VCaP (cell line): ENCODE results near the gene ABCA1.
"Not testable (repeated sequence)": the region's sequence is repeated elsewhere in the genome, so short reads cannot be mapped to it uniquely, and the experiment has no call there.

Experiments used
- H3K27ac ChIP-seq: fragments of 450-650 bp; 2 replicates; pipeline ENCODE4 v1.5.1; 2017
- TF ChIP-seq, protein P1 (sequence below): fragments of 450-650 bp; conservative IDR thresholded peaks from 2 replicates; pipeline ENCODE4 v1.5.1; 2017; ENCODE audit warnings: mild to moderate bottlenecking, moderate library complexity

Gene ABCA1

DNA sequence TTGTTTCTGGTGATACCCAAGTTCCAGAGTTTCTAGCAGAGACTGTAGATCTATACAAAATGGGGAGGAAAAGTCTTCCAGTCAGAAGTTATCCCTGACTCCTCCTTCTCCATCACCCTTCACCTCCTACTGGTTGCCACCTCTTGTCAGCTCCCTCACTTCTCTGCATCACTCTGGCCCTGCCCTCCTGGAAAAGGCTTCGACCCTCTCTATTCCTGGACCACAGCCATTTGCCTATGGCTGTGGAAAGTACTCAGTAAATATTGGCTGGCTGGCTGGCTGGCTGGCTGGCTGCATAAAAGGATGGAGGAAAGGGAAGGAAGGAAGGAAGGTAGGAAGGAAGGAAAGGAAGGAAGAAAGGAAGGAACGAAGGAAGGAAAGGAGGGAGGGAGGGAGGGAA is 32.7 kb upstream of the ABCA1 start:
- TF ChIP-seq, protein P1, sequence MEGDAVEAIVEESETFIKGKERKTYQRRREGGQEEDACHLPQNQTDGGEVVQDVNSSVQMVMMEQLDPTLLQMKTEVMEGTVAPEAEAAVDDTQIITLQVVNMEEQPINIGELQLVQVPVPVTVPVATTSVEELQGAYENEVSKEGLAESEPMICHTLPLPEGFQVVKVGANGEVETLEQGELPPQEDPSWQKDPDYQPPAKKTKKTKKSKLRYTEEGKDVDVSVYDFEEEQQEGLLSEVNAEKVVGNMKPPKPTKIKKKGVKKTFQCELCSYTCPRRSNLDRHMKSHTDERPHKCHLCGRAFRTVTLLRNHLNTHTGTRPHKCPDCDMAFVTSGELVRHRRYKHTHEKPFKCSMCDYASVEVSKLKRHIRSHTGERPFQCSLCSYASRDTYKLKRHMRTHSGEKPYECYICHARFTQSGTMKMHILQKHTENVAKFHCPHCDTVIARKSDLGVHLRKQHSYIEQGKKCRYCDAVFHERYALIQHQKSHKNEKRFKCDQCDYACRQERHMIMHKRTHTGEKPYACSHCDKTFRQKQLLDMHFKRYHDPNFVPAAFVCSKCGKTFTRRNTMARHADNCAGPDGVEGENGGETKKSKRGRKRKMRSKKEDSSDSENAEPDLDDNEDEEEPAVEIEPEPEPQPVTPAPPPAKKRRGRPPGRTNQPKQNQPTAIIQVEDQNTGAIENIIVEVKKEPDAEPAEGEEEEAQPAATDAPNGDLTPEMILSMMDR: no peak

DNA sequence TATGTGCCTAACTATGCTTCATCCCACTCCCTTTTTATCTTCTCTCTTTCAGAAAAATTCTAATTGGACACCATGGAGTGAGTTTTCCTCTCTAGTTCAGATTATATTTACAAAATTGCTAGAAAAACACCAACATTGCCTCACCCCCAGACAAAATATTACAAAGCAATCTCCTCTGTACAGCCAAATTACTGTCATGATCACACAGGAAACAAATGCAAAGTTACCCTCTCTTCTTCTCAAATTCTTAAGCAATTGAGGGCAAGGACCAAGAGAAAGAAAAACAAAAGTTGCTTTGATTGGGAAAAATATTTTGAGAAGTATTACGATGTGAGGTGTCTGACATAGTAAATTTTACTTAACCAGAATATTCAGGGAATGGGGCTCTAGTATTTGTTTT is 30.8 kb upstream of the ABCA1 start:
- H3K27ac ChIP-seq: no peak overlapping the region
- TF ChIP-seq, protein P1: no peak

More for the DNA sequence above, 32.7 kb upstream of the ABCA1 start:
- H3K27ac ChIP-seq: no peak overlapping the region

- H3K27ac ChIP-seq: not testable (repeated sequence)
Observed at GRCh38 chr9:104958006-104958405, 30.1 kb upstream of the ABCA1 start.

DNA sequence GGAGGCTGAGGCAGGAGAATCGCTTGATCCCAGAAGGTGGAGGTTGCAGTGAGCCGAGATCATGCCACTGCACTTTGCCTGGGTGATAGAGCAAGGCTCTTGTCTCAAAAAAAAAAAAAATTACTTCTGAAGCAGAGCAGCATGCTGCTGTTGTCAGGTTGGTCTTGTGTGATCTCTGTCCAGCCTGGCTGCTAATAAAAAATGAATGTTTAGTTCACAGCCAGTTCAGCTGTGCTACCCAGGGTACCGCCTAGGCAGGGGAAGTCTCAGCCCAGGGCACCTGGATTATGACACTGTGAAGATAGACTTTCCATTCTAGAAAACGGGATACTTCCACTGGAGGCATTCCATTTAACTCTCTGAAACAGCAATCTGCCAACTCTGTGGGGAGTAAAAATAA is 23.5 kb upstream of the ABCA1 start:
- TF ChIP-seq, protein P1: no peak
- no peak overlapping the region for H3K27ac ChIP-seq

- no peak overlapping the region for H3K27ac ChIP-seq
- TF ChIP-seq, protein P1: no peak
Observed at GRCh38 chr9:104950838-104951237, 22.9 kb upstream of the ABCA1 start.

DNA sequence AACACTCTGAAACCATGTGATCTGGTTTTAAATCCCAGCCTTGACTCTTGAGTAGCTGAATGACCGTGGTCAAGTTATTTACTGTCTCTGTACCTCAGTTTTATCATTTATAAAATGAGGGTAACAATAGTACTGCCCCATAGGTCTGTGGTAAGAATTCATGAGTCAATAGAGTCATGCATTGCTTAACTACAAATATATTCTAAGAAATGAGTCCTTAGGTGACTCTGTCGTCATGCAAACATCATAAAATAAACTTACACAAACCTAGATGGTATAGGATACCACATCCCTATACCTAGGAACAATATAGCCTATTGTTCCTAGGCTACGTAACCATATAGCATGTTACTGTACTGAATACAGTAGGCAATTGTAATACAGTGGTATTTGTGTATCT is 20.3 kb upstream of the ABCA1 start:
- no peak overlapping the region for H3K27ac ChIP-seq
- TF ChIP-seq, protein P1: no peak

DNA sequence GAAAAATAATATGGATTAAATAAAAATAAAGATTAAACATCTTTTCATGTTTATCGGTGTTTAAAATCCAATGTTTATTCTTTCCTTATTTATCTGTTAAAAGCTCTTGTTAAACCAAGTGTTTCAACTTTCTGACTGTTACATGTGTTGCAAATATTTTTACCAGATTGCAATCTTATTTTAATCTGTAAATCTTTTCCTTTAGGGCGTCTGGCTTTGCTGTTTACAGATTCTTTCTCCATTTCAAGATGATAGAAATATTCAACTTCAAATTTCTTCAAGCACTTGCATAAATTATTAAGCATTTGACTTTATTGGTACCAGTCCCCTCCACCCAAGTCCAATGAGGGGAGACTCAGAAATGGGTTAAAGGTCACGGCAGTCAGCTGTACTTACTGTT is 16.9 kb upstream of the ABCA1 start:
- TF ChIP-seq, protein P1: no peak
- H3K27ac ChIP-seq: no peak overlapping the region

DNA sequence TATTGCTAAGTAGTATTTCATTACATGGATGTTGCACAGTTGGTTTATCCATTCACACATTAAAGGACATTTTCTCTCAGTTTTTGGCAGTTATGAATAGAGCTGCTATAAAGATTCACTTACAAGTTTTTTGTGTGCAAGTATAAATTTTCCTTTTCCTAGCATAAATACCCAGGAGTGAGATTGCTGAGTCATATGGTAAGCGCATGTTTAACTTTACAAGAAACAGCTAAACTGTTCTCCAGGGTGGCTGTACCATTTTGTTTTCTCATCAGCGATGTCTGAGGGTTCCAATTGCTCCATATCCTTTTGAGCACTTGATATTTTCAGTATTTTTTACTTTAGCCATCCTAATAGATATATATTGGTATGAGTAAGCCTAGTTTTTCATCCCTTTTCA is 16.4 kb upstream of the ABCA1 start:
- TF ChIP-seq, protein P1: no peak
- H3K27ac ChIP-seq: no peak overlapping the region
